Liver (tissue), 9 donors: ENCODE data around the gene SCART1. TPM values are rescaled to one million over a fixed set of nuclear protein-coding genes. Genes with fewer than 3 reads are reported as not detected.

ENCODE experiments used
- DNase-seq: peaks from one replicate; pipeline ENCODE4 v3.0.0-alpha.2; 2017; ENCODE audit warnings: low spot score
- H3K27ac ChIP-seq, 2 donors: one replicate each; pipeline ENCODE4 v1.7.0; 2013; ENCODE audit warnings: inconsistent platforms in 2 of 2, low read length in 2 of 2, control low read depth in 1 of 2, low read depth in 1 of 2, mild to moderate bottlenecking in 1 of 2
- H3K27me3 ChIP-seq, 4 donors: one replicate each; pipeline versions ENCODE4 v1.6.1 to v1.7.0; 2013; ENCODE audit warnings: low read length in 3 of 4, inconsistent platforms in 1 of 4, mild to moderate bottlenecking in 1 of 4, moderate library complexity in 1 of 4; ENCODE audit not compliant: control insufficient read depth in 4 of 4, insufficient read depth in 4 of 4
- H3K36me3 ChIP-seq, 4 donors: one replicate each; pipeline versions ENCODE4 v1.6.1 to v1.7.0; 2013; ENCODE audit warnings: low read length in 3 of 4, mild to moderate bottlenecking in 3 of 4, low read depth in 1 of 4, moderate library complexity in 1 of 4; ENCODE audit not compliant: control insufficient read depth in 4 of 4, insufficient read depth in 3 of 4
- H3K4me1 ChIP-seq, 4 donors: one replicate each; pipeline versions ENCODE4 v1.6.1 to v1.7.0; 2013; ENCODE audit warnings: low read length in 3 of 4, mild to moderate bottlenecking in 3 of 4, moderate library complexity in 1 of 4; ENCODE audit not compliant: control insufficient read depth in 4 of 4, insufficient read depth in 4 of 4
- H3K4me3 ChIP-seq, 3 donors: one replicate each; pipeline versions ENCODE4 v1.6.1 to v1.7.0; 2013; ENCODE audit warnings: low read length in 3 of 3, control low read depth in 1 of 3, low read depth in 1 of 3, mild to moderate bottlenecking in 1 of 3
- H3K9ac ChIP-seq, 2 donors: one replicate each; pipeline ENCODE4 v1.7.0; 2013; ENCODE audit warnings: low read length in 2 of 2, mild to moderate bottlenecking in 2 of 2, moderate library complexity in 2 of 2, control low read depth in 1 of 2, low read depth in 1 of 2
- H3K9me3 ChIP-seq, 4 donors: one replicate each; pipeline versions ENCODE4 v1.6.1 to v1.7.0; 2013; ENCODE audit warnings: low read length in 3 of 4; ENCODE audit not compliant: control insufficient read depth in 4 of 4
- CTCF ChIP-seq: fragments of 150-350 bp; IDR thresholded peaks from 2 replicates; pipeline ENCODE4 v1.5.1; 2017; ENCODE audit warnings: improper control_type of control experiment, low read depth, low read length; ENCODE audit not compliant: missing input control
- EGR1 ChIP-seq, 2 donors: IDR thresholded peaks; 2 replicates each; pipeline ENCODE4 v1.6.1; 2016 to 2018; ENCODE audit warnings: antibody characterized with exemption in 2 of 2, low read depth in 2 of 2
- FOXA1 ChIP-seq: IDR thresholded peaks from 2 replicates; pipeline ENCODE4 v1.6.1; 2016; ENCODE audit warnings: antibody characterized with exemption
- FOXA2 ChIP-seq: IDR thresholded peaks from 2 replicates; pipeline ENCODE4 v1.6.1; 2016; ENCODE audit warnings: antibody characterized with exemption
- GABPA ChIP-seq, 2 donors: IDR thresholded peaks in 1 of 2; conservative IDR thresholded peaks in 1 of 2; 2 replicates each; pipeline ENCODE4 v1.6.1; 2016; ENCODE audit warnings: antibody characterized with exemption in 2 of 2, mild to moderate bottlenecking in 1 of 2, moderate library complexity in 1 of 2
- HNF4A ChIP-seq, 2 donors: conservative IDR thresholded peaks; 2 replicates each; pipeline ENCODE4 v1.6.1; 2016; ENCODE audit warnings: antibody characterized with exemption in 2 of 2, mild to moderate bottlenecking in 2 of 2
- HNF4G ChIP-seq: IDR thresholded peaks from 2 replicates; pipeline ENCODE4 v1.6.1; 2016; ENCODE audit warnings: antibody characterized with exemption
- JUND ChIP-seq, 2 donors: IDR thresholded peaks; 2 replicates each; pipeline ENCODE4 v1.6.1; 2016; ENCODE audit warnings: antibody characterized with exemption in 2 of 2
- MAX ChIP-seq: IDR thresholded peaks from 2 replicates; pipeline ENCODE4 v1.6.1; 2016; ENCODE audit warnings: antibody characterized with exemption
- NR2F2 ChIP-seq: IDR thresholded peaks from 2 replicates; pipeline ENCODE4 v1.6.1; 2016; ENCODE audit warnings: antibody characterized with exemption
- REST ChIP-seq: IDR thresholded peaks from 2 replicates; pipeline ENCODE4 v1.6.1; 2016; ENCODE audit warnings: antibody characterized with exemption, mild to moderate bottlenecking
- SP1 ChIP-seq: IDR thresholded peaks from 2 replicates; pipeline ENCODE4 v1.6.1; 2018; ENCODE audit warnings: antibody characterized with exemption, mild to moderate bottlenecking
- TAF1 ChIP-seq: conservative IDR thresholded peaks from 2 replicates; pipeline ENCODE4 v1.6.1; 2016; ENCODE audit warnings: antibody characterized with exemption, mild to moderate bottlenecking
- YY1 ChIP-seq: IDR thresholded peaks from 2 replicates; pipeline ENCODE4 v1.6.1; 2016; ENCODE audit warnings: antibody characterized with exemption, mild to moderate bottlenecking
- ZBTB33 ChIP-seq: IDR thresholded peaks from 2 replicates; pipeline ENCODE4 v1.6.1; 2016; ENCODE audit warnings: antibody characterized with exemption
- WGBS: extraction: QIAGEN DNeasy Blood & Tissue Kit; methylation state at CpG from one replicate; pipeline ENCODE4 v1.1.7; 2013; 5-methylcytosine and 5-hydroxymethylcytosine counted together
- polyA plus RNA-seq, 2 donors: library from polyadenylated mRNA; stranded (reverse) in 1 of 2; unstranded in 1 of 2; fragments of 200-250 nt in 1 of 2; fragments of >200 nt in 1 of 2; fragmentation: Nextera tagmentation in 1 of 2; extraction: Ambion mirVana in 1 of 2; gene quantifications; one replicate each; pipeline versions ENCODE4 v1.2.1 to v1.2.3, GENCODE V29; 2013 to 2015
- total RNA-seq, 2 donors: library from RNA; depleted of rRNA; stranded (reverse); fragments of >200 nt; gene quantifications; one replicate each; pipeline ENCODE4 v1.2.3, GENCODE V29; 2014
- donor health status: healthy.
- donor health status: healthy.
- donor health status: healthy.
- donor health status: healthy.
- donor health status: healthy.

SCART1 gene
- total and polyA plus RNA-seq, 4 donors: 0.32 to 1.1 (median 0.68) TPM

GRCh38 chr10:133471300-133472109 is 17.8 kb downstream of the SCART1 start:
- WGBS: 90% methylated on average over 7 of the region's 7 CpGs

GRCh38 chr10:133473270-133473669 is 19.5 kb downstream of the SCART1 start:
- Histone ChIP-seq H3K27ac (no peak overlapping the region), H3K9ac (no peak overlapping the region), H3K36me3 (no peaks in the 10 kb centered on the region), H3K9me3 (no peaks in the 10 kb centered on the region), H3K27me3 (no peaks in the 10 kb centered on the region), H3K4me3 (no peak overlapping the region), H3K4me1 (no peaks in the 10 kb centered on the region)
- WGBS: 74% methylated on average over 4 of the region's 4 CpGs
- DNase-seq: no peak
- no peak for TF ChIP-seq HNF4A (conservative IDR thresholded peaks at IDR 0.05)
- no peak for TF ChIP-seq CTCF
- no peak for TF ChIP-seq GABPA (IDR thresholded peaks at IDR 0.05 in 1 of 2, conservative IDR thresholded peaks at IDR 0.05 in 1 of 2)
- TF ChIP-seq YY1: no peak
- no peak for TF ChIP-seq HNF4G
- no peak for TF ChIP-seq EGR1 (IDR thresholded peaks at IDR 0.05; ENCODE audit: low read depth in 2 of 2)
- TF ChIP-seq FOXA1: no peak
- TF ChIP-seq TAF1: no peak
- no peak for TF ChIP-seq ZBTB33
- TF ChIP-seq NR2F2: no peak
- TF ChIP-seq JUND (IDR thresholded peaks at IDR 0.05): no peak
- no peak for TF ChIP-seq MAX
- TF ChIP-seq REST: no peak
- TF ChIP-seq SP1: no peak
- TF ChIP-seq FOXA2: no peak

More at GRCh38 chr10:133471300-133472109, 17.8 kb downstream of the SCART1 start:
- Histone ChIP-seq H3K27me3 (no peaks in the 10 kb centered on the region), H3K9me3 (peaks cover 0 to 2% (median 0%) of the 10 kb centered on the region in 4 donors), H3K9ac (no peak overlapping the region), H3K27ac (no peak overlapping the region), H3K4me1 (no peaks in the 10 kb centered on the region), H3K36me3 (no peaks in the 10 kb centered on the region), H3K4me3 (no peak overlapping the region)
- TF ChIP-seq HNF4A (conservative IDR thresholded peaks at IDR 0.05): no peak
- no peak for TF ChIP-seq TAF1
- no peak for DNase-seq
